HepG2 (cell line): ENCODE data around the gene OR1D5. TPM values are rescaled to one million over a fixed set of nuclear protein-coding genes. Genes with fewer than 3 reads are reported as not detected.

ENCODE experiments used
- CHD2 ChIP-seq: IDR thresholded peaks from 2 replicates; pipeline ENCODE4 v1.6.1; 2011; ENCODE audit warnings: low read depth, low read length, improper control_type of control experiment
- FOXC1 ChIP-seq: sonication (generic); formaldehyde crosslinking; IDR thresholded peaks from 2 replicates; pipeline ENCODE4 v1.8.0; 2022; ENCODE audit warnings: mild to moderate bottlenecking, missing genetic modification reagents, borderline replicate concordance
- MBNL3 ChIP-seq: fragments of 250-450 bp; sonication (Bioruptor Pico); conservative IDR thresholded peaks from 2 replicates; pipeline ENCODE4 v1.8.0; 2022; ENCODE audit warnings: mild to moderate bottlenecking, inconsistent platforms
- NBN ChIP-seq: fragments of 450-650 bp; conservative IDR thresholded peaks from 2 replicates; pipeline ENCODE4 v1.6.1; 2017
- PHF21A ChIP-seq: sonication (generic); formaldehyde crosslinking; IDR thresholded peaks from 2 replicates; pipeline ENCODE4 v1.5.0; 2020; ENCODE audit warnings: mild to moderate bottlenecking, missing genetic modification reagents
- RBFOX2 ChIP-seq: fragments of 200-400 bp; formaldehyde crosslinking; IDR thresholded peaks from 2 replicates; pipeline ENCODE4 v1.6.1; 2017; ENCODE audit warnings: low read depth, mild to moderate bottlenecking, low read length
- STAT6 ChIP-seq: sonication (generic); formaldehyde crosslinking; IDR thresholded peaks from 2 replicates; pipeline ENCODE4 v1.4.0; 2020; ENCODE audit warnings: missing genetic modification reagents, mild to moderate bottlenecking, borderline replicate concordance
- TAF1 ChIP-seq: sonication (generic); formaldehyde crosslinking; IDR thresholded peaks from 2 replicates; pipeline ENCODE4 v1.4.0; 2020; ENCODE audit warnings: missing genetic modification reagents
- ZBTB21 ChIP-seq: sonication (generic); formaldehyde crosslinking; IDR thresholded peaks from 2 replicates; pipeline ENCODE4 v1.4.0; 2020; ENCODE audit warnings: missing genetic modification reagents
- ZBTB40 ChIP-seq, 2 experiments: fragments of 450-650 bp in 1 of 2; sonication (generic) in 1 of 2; formaldehyde crosslinking in 1 of 2; IDR thresholded peaks; 2 replicates each; pipeline versions ENCODE4 v1.6.1 to v1.8.0; 2016 to 2022; ENCODE audit warnings: antibody characterized with exemption in 1 of 2, mild to moderate bottlenecking in 1 of 2, missing genetic modification reagents in 1 of 2
- ZNF687 ChIP-seq: sonication (generic); formaldehyde crosslinking; IDR thresholded peaks from 2 replicates; pipeline ENCODE4 v1.5.1; 2020; ENCODE audit warnings: mild to moderate bottlenecking, missing genetic modification reagents, moderate library complexity
- ZNF746 ChIP-seq: sonication (generic); formaldehyde crosslinking; IDR thresholded peaks from 2 replicates; pipeline ENCODE4 v1.8.0; 2022; ENCODE audit warnings: mild to moderate bottlenecking, missing genetic modification reagents
- polyA plus RNA-seq, 8 experiments: library from polyadenylated mRNA; depleted of rRNA in 3 of 8; stranded (reverse) in 7 of 8; unstranded in 1 of 8; fragments of >200 nt; fragmentation: Illumina TruSeq in 4 of 8; extraction: Trizol in 4 of 8; gene quantifications; 2 replicates each; pipeline versions ENCODE4 v1.2.1 to v1.2.3, GENCODE V29; 2011 to 2016; ENCODE audit warnings: low read depth in 4 of 8, missing spikeins in 1 of 8, mixed read lengths in 1 of 8; ENCODE audit not compliant: insufficient read depth in 1 of 8
- total RNA-seq, 5 experiments: library from RNA; depleted of rRNA; stranded (reverse); fragments of >200 nt; fragmentation: Illumina TruSeq; extraction: Trizol; gene quantifications; 2 replicates each; pipeline ENCODE4 v1.2.3, GENCODE V29; 2016; ENCODE audit warnings: low read depth in 1 of 5

OR1D5 gene
- total and polyA plus RNA-seq, 2 of the 13 experiments (the other 11 are each of a cell fraction or from before 2014, with no cell fraction given) = not detected

DNA sequence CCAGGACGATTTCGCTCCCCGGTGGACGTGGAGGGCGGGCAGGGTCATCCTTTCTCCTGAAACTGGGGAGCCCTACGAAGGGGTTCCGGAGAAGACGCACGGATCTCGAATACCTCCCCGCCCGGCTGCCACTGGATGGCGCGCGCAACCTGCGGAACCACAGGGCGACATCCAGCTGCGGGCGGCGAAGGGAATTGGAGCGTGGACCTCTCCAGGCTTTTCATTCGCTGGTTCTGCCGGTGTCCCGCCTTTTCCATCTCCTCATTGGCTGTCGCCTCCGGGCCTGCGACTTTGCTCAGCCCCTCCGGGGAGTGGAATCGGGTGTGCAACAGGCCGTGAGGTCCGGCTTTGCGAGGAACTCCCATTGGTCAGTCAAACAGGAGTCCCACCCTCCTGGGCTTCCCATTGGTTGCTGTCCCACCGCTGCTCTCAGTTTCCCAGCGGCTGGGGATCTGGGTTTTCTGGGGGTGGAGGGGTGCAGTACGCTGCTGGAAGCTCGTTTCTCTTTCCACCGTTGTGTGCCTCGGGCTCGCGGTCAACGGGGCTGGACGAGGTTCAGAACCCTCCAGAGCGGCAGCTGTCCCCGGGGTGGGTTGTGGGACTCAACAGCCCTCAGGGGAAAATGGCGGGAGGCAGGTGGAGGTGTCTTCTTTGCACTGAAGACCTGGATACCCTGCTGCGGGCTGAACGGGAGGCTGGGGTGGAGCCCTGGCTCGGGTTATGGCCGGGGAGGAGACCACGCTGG is 14.5 kb downstream of the OR1D5 start (continued):
- TF ChIP-seq ZBTB40 (IDR thresholded peaks at IDR 0.05) (no peak), ZBTB40 (CRISPR knock-in tag; IDR thresholded peaks at IDR 0.05) (0 out of 2 replicates have a peak, but pooled peaks have one; percentile 7), NBN (no peak), RBFOX2 (no peak), STAT6 (CRISPR knock-in tag) (no peak), PHF21A (CRISPR knock-in tag) (peak; percentile 62; the same call in 1 of the 2 replicates), ZBTB21 (CRISPR knock-in tag) (no peak), CHD2 (no peak), FOXC1 (CRISPR knock-in tag) (no peak), ZNF687 (peak; percentile 71), TAF1 (CRISPR knock-in tag) (no peak), ZNF746 (CRISPR knock-in tag) (no peak), MBNL3 (no peak)
